Psoas muscle (tissue), 8 donors: Measurements from ENCODE around the gene SLC3A2. TPM values are rescaled to one million over a fixed set of nuclear protein-coding genes. Genes with fewer than 3 reads are reported as not detected.
A peak's percentile ranks its signal among the peaks of the same experiment; 100 is the strongest.

Source experiments
- ATAC-seq, 4 donors: fragments of 200-7000 bp; cut with Tn5 transposase; one replicate each; pipeline ENCODE4 v1.9.1; 2020; ENCODE audit warnings: moderate library complexity in 3 of 4, mild to moderate bottlenecking in 2 of 4
- DNase-seq, 2 donors: peaks; one replicate each; pipeline ENCODE4 v3.0.0-alpha.2; 2020
- H3K27ac ChIP-seq: fragments of 200-600 bp; one replicate; pipeline ENCODE4 v1.8.0; 2022
- H3K27me3 ChIP-seq, 3 donors: fragments of 200-600 bp in 1 of 3; one replicate each; pipeline versions ENCODE4 v1.6.1 to v1.8.0; 2013 to 2022; ENCODE audit warnings: low read length in 2 of 3, mild to moderate bottlenecking in 2 of 3, moderate library complexity in 1 of 3; ENCODE audit not compliant: insufficient read depth in 3 of 3
- H3K36me3 ChIP-seq, 2 donors: fragments of 200-600 bp in 1 of 2; one replicate each; pipeline versions ENCODE4 v1.6.1 to v1.8.0; 2013 to 2022; ENCODE audit warnings: low read depth in 1 of 2, mild to moderate bottlenecking in 1 of 2, moderate library complexity in 1 of 2; ENCODE audit not compliant: insufficient read depth in 1 of 2
- H3K4me1 ChIP-seq: fragments of 200-600 bp; one replicate; pipeline ENCODE4 v1.8.0; 2022
- H3K4me3 ChIP-seq: fragments of 200-600 bp; one replicate; pipeline ENCODE4 v1.8.0; 2022; ENCODE audit warnings: mild to moderate bottlenecking
- H3K9me3 ChIP-seq: fragments of 200-600 bp; one replicate; pipeline ENCODE4 v1.8.0; 2022
- CTCF ChIP-seq: fragments of 200-600 bp; IDR thresholded peaks from one replicate; pipeline ENCODE4 v1.8.0; 2022; ENCODE audit warnings: antibody characterized with exemption
- WGBS, 3 donors: extraction: QIAGEN DNeasy Blood & Tissue Kit; methylation state at CpG; one replicate each; pipeline versions ENCODE4 v1.1.6 to v1.1.7; 2013; 5-methylcytosine and 5-hydroxymethylcytosine counted together
- intact Hi-C, 2 donors: fragments of 100-400 bp; cut with DNase I; formaldehyde crosslinking; loops; one replicate each; pipeline versions ENCODE4 v1.11.0 to v1.14.2; 2022
- polyA plus RNA-seq, 3 donors: library from polyadenylated mRNA; stranded (reverse); fragments of 200-250 nt; gene quantifications; one replicate each; pipeline ENCODE4 v1.2.3, GENCODE V29; 2013
- total RNA-seq, 4 donors: library from RNA; stranded (reverse); fragmentation: NEBNext Ultra II Directional in 2 of 4; extraction: Animal tissue kit (Norgen Biotek cat#: 25700) in 2 of 4; gene quantifications; one replicate each; pipeline versions ENCODE4 v1.2.1 to v1.2.4, GENCODE V29; 2021 to 2023
- donor health status: healthy with polysubstance abuse.
- donor health status: DM: no; HTN: no; CAD: no; lungs with moderate emphysema.
- donor health status: Bipolar disorder and iron deficiency.
- donor health status: healthy.
- donor health status: DM: yes; HTN: yes; CAD: no.
- donor health status: DM: no; HTN: no; CAD: no.
- donor health status: DM: no; HTN: no; CAD: no.
- donor health status: DM: yes; HTN: yes; CAD: no.

The SLC3A2 gene
- total and polyA plus RNA-seq, 7 donors, result 62.6 to 374 (median 163) TPM

- no peak for ATAC-seq
- H3K27ac ChIP-seq, result no peak overlapping the region
- 32 to 41% (median 34%) methylated on average over 43 to 53 of the region's 53 CpGs for WGBS, 3 donors
- H3K36me3 ChIP-seq, result no peaks in the 10 kb centered on the region
- H3K9me3 ChIP-seq, result no peaks in the 10 kb centered on the region
- intact Hi-C loops, result no loop called here
- no peak for TF ChIP-seq CTCF
- H3K4me1 ChIP-seq, result peaks cover 7% of the 10 kb centered on the region
- peaks cover 0 to 75% (median 34%) of the 10 kb centered on the region in 3 donors for H3K27me3 ChIP-seq
- H3K4me3 ChIP-seq, result peak overlapping the region; percentile 58
- DNase-seq, result no peak
Measured at GRCh38 chr11:62926680-62927455, 46.2 kb downstream of the SLC3A2 start.

GRCh38 chr11:62928011-62928410 lies 47.3 kb downstream of the SLC3A2 start:
- intact Hi-C loops, result no loop called here
- Histone ChIP-seq H3K27me3 (peaks cover 0 to 66% (median 29%) of the 10 kb centered on the region in 3 donors), H3K9me3 (no peaks in the 10 kb centered on the region), H3K36me3 (no peaks in the 10 kb centered on the region), H3K4me1 (peaks cover 7% of the 10 kb centered on the region), H3K4me3 (no peak overlapping the region), H3K27ac (no peak overlapping the region)
- DNase-seq (no peak), ATAC-seq (no peak)
- 41 to 56% (median 46%) methylated on average over 13 of the region's 13 CpGs for WGBS, 3 donors
- TF ChIP-seq CTCF, result no peak

GRCh38 chr11:62930157-62930556 lies 49.5 kb downstream of the SLC3A2 start:
- TF ChIP-seq CTCF, result no peak
- H3K9me3 ChIP-seq, result no peaks in the 10 kb centered on the region
- peaks cover 0 to 46% (median 22%) of the 10 kb centered on the region in 3 donors for H3K27me3 ChIP-seq
- no peaks in the 10 kb centered on the region for H3K4me1 ChIP-seq
- intact Hi-C loops, result no loop called here
- H3K4me3 ChIP-seq, result no peak overlapping the region
- no peak overlapping the region for H3K27ac ChIP-seq
- 31 to 45% (median 38%) methylated on average over 4 of the region's 4 CpGs for WGBS, 3 donors
- DNase-seq (no peak), ATAC-seq (no peak)
- no peaks in the 10 kb centered on the region for H3K36me3 ChIP-seq

- ATAC-seq (no peak), DNase-seq (no peak)
- Histone ChIP-seq H3K27ac (no peak overlapping the region), H3K4me1 (no peaks in the 10 kb centered on the region), H3K4me3 (no peak overlapping the region), H3K36me3 (no peaks in the 10 kb centered on the region), H3K27me3 (peaks cover 0 to 41% (median 18%) of the 10 kb centered on the region in 3 donors), H3K9me3 (no peaks in the 10 kb centered on the region)
- no peak for TF ChIP-seq CTCF
- intact Hi-C loops, result no loop called here
- WGBS, 3 donors, result 22 to 30% (median 26%) methylated on average over 1 of the region's 1 CpG
Measured at GRCh38 chr11:62930666-62931065, 50.0 kb downstream of the SLC3A2 start.
